Neural crest cell (in vitro differentiated cells): ENCODE data around the gene GUCA2A. TPM values are rescaled to one million over a fixed set of nuclear protein-coding genes. Genes with fewer than 3 reads are reported as not detected.
"Not testable (repeated sequence)": the region's sequence is repeated elsewhere in the genome, so short reads cannot be mapped to it uniquely, and the experiment has no call there.

ENCODE experiments used
- DNase-seq: peaks from one replicate; pipeline ENCODE4 v3.0.0; 2021; ENCODE audit warnings: low read depth, mixed read lengths, low spot score
- H3K27ac Mint-ChIP-seq: one replicate; pipeline ENCODE4 v1.8.0; 2021; ENCODE audit warnings: mild to moderate bottlenecking, mixed read lengths; ENCODE audit not compliant: unreplicated experiment
- H3K27me3 Mint-ChIP-seq: 2 replicates; pipeline ENCODE4 v1.8.0; 2021; ENCODE audit warnings: low read depth, mild to moderate bottlenecking, mixed read lengths
- H3K36me3 Mint-ChIP-seq: 2 replicates; pipeline ENCODE4 v1.8.0; 2021; ENCODE audit warnings: low read depth, mild to moderate bottlenecking, mixed read lengths
- H3K4me1 Mint-ChIP-seq: 2 replicates; pipeline ENCODE4 v1.8.0; 2021; ENCODE audit warnings: mixed read lengths
- H3K4me3 Mint-ChIP-seq: one replicate; pipeline ENCODE4 v1.8.0; 2021; ENCODE audit warnings: mild to moderate bottlenecking, mixed read lengths
- H3K9me3 Mint-ChIP-seq: 2 replicates; pipeline ENCODE4 v1.8.0; 2021; ENCODE audit warnings: mixed read lengths
- long read RNA-seq: library from polyadenylated mRNA; unstranded; transcript quantifications from one replicate; pipeline ENCODE4 v2.0.0, GENCODE V29; 2020
- total RNA-seq: library from RNA; stranded (reverse); gene quantifications from 2 replicates; pipeline ENCODE4 v1.2.1, GENCODE V29; 2021
- TF ChIP-seq, protein P1 (sequence below): fragments of 200-600 bp; sonication (generic); conservative IDR thresholded peaks from 2 replicates; pipeline ENCODE4 v1.5.0; 2021; ENCODE audit warnings: antibody characterized with exemption, mild to moderate bottlenecking

The GUCA2A gene, protein sequence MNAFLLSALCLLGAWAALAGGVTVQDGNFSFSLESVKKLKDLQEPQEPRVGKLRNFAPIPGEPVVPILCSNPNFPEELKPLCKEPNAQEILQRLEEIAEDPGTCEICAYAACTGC
- total RNA-seq = not detected in 2 replicates
- long read RNA-seq = 0 reads

DNA sequence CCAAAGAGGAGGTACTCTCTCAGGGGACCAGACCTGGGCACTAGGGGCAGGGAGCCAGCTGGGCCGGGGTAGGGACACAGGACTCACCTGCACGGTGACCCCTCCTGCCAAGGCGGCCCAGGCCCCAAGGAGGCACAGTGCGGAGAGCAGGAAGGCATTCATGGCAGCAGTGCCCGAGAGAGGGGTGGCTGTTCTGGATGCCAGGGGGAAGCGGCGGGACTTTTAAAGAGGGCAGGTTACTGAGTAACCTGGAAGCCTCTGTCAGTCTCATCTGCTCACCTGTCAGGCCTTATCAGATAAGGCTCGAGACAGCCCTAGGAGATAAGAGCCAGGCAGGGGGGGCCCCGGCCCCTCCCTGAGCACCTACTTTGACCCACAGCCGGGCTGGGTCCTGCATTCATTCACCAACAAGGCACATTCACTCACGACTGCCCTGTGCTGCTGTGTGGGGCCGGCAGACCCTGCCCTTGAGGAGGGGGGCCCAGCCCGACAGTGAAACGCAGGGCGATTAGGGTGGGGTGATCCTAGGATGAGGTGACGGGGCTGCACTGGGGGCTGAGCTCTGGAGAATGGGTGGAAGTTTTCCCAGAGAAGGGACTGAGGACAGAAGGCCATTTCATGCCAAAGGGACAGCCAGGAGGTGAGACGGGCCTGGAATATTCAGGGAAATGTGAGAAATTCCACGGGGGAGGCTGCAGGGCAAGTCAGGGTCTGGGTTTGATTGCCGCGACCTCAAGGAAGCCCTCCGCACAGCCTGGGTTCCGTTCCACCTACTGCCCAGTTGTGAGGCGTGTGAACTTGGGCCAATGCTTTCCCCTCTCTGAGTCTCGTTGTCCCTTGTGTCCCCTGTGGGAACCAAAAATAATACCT is at the start of gene GUCA2A:
GUCA2A (minus strand) TSS at position 195 of the 870 bp plus-strand sequence; CDS start at position 162, 33 bp downstream.
- H3K27ac Mint-ChIP-seq = no peak within 1 kb of the TSS
- TF ChIP-seq, protein P1, sequence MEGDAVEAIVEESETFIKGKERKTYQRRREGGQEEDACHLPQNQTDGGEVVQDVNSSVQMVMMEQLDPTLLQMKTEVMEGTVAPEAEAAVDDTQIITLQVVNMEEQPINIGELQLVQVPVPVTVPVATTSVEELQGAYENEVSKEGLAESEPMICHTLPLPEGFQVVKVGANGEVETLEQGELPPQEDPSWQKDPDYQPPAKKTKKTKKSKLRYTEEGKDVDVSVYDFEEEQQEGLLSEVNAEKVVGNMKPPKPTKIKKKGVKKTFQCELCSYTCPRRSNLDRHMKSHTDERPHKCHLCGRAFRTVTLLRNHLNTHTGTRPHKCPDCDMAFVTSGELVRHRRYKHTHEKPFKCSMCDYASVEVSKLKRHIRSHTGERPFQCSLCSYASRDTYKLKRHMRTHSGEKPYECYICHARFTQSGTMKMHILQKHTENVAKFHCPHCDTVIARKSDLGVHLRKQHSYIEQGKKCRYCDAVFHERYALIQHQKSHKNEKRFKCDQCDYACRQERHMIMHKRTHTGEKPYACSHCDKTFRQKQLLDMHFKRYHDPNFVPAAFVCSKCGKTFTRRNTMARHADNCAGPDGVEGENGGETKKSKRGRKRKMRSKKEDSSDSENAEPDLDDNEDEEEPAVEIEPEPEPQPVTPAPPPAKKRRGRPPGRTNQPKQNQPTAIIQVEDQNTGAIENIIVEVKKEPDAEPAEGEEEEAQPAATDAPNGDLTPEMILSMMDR = no peak
- H3K4me3 Mint-ChIP-seq = no peak within 1 kb of the TSS
- H3K4me1 Mint-ChIP-seq = peaks cover 8% of the 10 kb centered on the region
- peaks cover 3% of the 10 kb centered on the region for H3K27me3 Mint-ChIP-seq
- DNase-seq = no peak
- H3K36me3 Mint-ChIP-seq = peaks cover 4% of the 10 kb centered on the region
- peaks cover 2% of the 10 kb centered on the region for H3K9me3 Mint-ChIP-seq

DNA sequence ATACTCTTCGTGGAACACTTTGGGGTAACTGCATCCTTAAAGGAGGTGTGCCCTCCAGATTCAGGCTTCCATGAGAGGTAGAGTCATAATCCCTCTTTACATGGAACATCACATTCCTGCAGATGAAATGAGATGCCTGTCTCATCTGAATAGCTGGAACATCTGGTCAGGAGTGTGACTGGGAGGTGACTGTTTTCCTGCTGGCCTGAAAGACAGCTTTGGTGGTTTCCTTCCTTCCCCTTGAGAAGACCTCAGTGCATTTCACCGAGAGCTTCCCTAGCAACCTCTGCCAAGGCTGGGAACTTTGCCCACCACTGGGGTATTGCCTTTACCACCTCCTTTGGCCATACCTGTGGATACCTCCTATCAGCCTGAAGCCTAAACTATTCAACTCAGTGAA is 46.7 kb upstream of the GUCA2A start:
- Mint-ChIP-seq H3K27me3 (no peaks in the 10 kb centered on the region), H3K4me3 (no peak overlapping the region), H3K36me3 (peaks cover 41% of the 10 kb centered on the region), H3K27ac (no peak overlapping the region), H3K4me1 (peaks cover 4% of the 10 kb centered on the region), H3K9me3 (peaks cover 21% of the 10 kb centered on the region)
- TF ChIP-seq, protein P1 = no peak
- DNase-seq = no peak

DNA sequence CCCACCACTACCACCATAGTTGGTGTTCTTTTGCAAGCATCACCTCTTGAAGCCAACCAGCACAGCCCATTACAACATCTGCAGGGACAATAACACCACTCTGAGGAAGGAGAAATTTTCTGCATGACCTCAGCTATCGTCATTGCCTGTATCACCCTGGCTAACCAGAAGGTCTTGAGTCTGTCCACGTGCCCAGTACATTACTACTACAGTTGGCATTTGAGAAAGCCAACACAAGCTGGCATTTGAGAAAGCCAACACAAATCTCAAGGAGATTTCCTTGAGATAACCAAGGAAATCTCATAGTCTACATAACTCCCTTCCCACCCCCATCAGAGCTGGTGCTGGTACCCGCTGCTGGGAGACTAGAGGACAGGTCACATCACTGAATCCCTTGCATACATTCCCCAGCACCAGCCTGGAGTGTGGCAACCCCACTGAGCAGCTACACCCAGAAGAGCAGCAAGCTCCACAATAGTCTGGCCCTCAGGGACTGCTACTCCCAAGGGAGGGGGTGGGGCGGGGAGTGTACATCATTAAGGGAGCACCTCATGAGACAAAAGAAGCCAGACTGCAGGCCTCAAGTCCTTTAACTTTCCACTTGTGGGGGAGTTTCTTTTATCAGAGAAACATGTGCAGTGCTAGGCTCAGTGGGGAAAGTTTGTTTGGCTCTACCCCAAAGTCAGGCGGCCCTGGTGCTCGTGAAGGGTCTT is 46.0 kb upstream of the GUCA2A start:
- Mint-ChIP-seq H3K4me1 (peaks cover 4% of the 10 kb centered on the region), H3K9me3 (peaks cover 21% of the 10 kb centered on the region), H3K36me3 (peaks cover 45% of the 10 kb centered on the region), H3K27ac (no peak overlapping the region), H3K4me3 (no peak overlapping the region), H3K27me3 (no peaks in the 10 kb centered on the region)
- DNase-seq = no peak
- TF ChIP-seq, protein P1 = no peak

DNA sequence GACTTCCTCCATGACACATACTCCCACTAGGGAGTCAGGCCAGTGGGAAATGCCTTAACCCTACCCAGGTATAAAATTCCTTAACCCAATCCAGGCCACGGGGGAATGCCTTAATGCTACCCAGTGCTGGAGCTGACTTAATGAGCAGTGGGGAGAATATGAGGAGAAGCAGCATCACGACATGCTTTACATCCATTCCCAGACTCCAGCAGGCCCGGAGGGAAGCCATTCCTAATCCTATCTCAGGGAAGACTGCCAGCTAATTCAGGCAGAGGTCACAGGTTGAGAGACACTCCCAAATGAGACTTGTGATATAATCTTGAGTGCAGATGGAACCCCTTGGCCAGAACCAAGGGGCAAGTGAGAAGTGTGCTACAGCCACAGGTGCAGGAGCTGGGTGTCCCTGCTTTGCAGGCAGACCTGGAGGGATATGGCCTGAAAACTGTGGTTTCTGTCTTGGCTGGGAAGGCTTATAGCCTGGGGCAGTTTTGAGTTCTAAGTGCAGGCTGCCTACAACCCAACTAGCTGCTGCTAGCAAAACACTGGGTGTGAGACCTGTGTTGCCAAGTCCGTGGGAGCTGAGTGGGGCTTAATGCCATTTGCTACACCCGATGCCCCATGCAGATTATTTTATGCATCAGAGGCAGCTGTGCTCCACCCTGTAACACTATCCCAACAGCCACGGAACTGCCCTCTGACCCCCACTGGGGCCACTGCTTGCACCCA is 45.1 kb upstream of the GUCA2A start:
- no peak overlapping the region for H3K27ac Mint-ChIP-seq
- TF ChIP-seq, protein P1 = no peak
- H3K9me3 Mint-ChIP-seq = peaks cover 21% of the 10 kb centered on the region
- no peaks in the 10 kb centered on the region for H3K27me3 Mint-ChIP-seq
- peaks cover 4% of the 10 kb centered on the region for H3K4me1 Mint-ChIP-seq
- no peak overlapping the region for H3K4me3 Mint-ChIP-seq
- H3K36me3 Mint-ChIP-seq = peaks cover 46% of the 10 kb centered on the region
- DNase-seq = no peak

DNA sequence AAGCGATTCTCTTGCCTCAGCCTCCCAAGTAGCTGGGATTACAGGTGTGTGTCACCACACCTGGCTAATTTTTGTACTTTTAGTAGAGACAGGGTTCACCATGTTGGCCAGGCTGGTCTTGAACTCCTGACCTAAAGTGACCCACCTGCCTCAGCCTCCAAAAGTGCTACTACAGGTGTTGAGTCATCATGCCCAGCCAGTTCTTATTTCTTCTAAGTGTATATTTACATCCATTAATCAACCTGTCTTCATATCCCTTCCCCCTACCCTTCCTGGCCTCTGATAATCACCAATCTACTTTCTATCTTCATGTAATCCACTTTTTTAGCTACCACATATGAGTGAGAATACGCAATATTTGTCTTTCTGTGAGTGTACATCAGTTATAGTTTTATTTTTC is 42.4 kb upstream of the GUCA2A start:
- DNase-seq, H3K4me1 Mint-ChIP-seq, H3K27ac Mint-ChIP-seq, H3K4me3 Mint-ChIP-seq, H3K27me3 Mint-ChIP-seq: not testable (repeated sequence)
- peaks cover 56% of the 10 kb centered on the region for H3K36me3 Mint-ChIP-seq
- peaks cover 31% of the 10 kb centered on the region for H3K9me3 Mint-ChIP-seq
